Left lobe of liver (tissue), 2 donors: ENCODE data around the gene PDE4D. TPM values are rescaled to one million over a fixed set of nuclear protein-coding genes. Genes with fewer than 3 reads are reported as not detected.
A peak's percentile ranks its signal among the peaks of the same experiment; 100 is the strongest.

Source experiments
- ATAC-seq: fragments of 200-7000 bp; cut with Tn5 transposase; one replicate; pipeline ENCODE4 v1.9.1; 2020; ENCODE audit warnings: mild to moderate bottlenecking, moderate library complexity
- DNase-seq: peaks from one replicate; pipeline ENCODE4 v3.0.0-alpha.2; 2020; ENCODE audit warnings: low spot score
- total RNA-seq: library from RNA; stranded (reverse); gene quantifications from one replicate; pipeline ENCODE4 v1.2.1, GENCODE V29; 2021
- donor health status: DM: no; HTN: no; CAD: no; lungs with moderate emphysema.
- donor health status: DM: no; HTN: yes; CAD: no.

The PDE4D gene
- total RNA-seq, 1 donor from 2014 or later = 2.4 TPM

DNA sequence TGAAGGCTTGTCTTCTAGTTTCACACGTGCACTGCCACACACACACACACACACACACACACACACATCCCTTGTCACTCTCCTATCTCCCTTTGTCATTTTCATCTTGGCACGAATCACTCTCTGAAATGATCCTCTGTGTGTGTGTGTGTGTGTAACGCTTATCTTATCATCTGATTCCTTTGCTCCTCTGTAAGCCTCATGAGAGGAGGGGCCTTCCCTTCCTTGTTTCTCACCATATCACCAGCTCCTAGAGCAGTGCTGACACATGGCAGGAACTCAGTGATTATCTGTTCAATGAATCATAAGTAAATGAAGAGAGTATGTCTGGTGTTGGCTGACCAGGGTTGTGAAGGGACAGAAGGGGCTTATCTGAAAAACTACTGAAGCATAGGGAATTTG lies 53.3 kb downstream of the PDE4D start:
- ATAC-seq (no peak), DNase-seq (no peak)

DNA sequence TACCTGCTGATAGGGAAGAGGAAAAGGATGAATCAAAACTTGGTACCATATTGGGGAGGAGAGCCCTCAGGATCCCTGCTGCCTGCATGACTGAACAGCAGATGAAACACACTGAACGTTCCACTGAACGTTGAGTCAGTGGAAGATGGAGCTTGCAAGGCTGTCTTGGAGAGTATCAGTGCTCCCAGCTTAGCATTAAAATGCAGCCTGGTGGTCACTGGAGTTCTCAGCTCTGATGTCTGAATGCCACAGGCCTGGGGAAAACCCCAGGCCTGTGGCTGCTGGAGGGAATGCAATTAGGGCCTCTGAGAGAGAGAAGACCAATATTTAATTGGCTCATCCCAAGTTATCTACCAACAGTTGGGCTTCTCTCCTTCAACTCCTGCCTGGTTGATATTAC lies 54.5 kb downstream of the PDE4D start:
- no peak for ATAC-seq
- no peak for DNase-seq

DNA sequence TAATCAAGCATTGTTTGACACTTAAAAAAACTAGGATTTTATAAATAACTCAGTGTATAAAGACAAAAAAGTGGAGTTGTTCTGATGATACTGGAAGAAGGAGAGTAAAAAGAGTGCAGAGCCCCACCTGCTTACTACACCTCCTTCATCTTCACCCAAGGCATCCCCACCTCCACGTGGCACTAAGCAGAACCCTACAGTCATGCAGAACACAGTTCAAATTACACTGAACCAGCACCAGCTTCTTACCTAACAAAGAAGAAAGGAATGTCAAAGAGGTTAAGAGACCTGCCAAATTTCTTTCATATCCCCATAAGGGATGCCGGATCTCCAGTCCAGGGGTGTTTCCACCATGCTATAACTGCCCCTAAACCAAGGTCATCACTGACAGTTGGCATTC lies 55.5 kb downstream of the PDE4D start:
- DNase-seq (no peak), ATAC-seq (no peak)

DNA sequence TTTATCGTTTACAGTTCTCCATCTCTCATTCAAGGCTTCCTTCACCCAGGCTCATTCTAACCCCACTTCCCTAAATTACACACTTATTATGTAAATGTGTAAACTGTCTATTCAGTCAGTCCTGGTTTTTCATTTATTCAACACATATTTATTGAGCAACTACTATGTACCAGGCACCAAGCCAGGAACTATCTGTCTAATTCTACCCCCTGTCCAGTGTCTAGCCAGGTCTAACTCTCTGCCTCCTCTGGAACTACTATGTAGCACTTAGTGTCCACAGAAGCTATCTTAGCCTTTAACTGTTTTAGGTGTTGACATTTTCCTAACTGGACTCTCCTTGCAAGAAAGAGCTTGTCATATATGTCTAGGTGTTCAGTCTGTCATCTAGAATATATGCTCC lies 56.5 kb downstream of the PDE4D start:
- DNase-seq (no peak), ATAC-seq (no peak)

DNA sequence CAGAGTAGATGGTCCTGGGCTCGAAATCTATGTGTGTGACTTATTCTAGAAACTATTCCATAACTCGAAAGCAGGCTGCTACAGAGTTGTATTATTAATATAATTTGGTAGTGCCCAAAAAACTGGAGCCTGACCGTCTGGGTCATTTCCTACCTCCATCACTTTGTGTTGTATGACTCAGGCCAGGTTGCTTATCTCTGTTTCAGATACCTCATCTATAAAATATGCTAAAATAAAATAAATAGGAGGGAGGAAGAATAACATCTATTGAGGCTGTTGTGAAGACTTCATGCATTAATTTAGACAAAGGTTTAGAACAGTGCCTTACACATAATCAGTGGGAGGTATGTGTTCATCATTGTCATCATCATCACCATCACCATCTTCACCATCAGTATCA lies 57.7 kb downstream of the PDE4D start:
- DNase-seq = no peak
- ATAC-seq = no peak

DNA sequence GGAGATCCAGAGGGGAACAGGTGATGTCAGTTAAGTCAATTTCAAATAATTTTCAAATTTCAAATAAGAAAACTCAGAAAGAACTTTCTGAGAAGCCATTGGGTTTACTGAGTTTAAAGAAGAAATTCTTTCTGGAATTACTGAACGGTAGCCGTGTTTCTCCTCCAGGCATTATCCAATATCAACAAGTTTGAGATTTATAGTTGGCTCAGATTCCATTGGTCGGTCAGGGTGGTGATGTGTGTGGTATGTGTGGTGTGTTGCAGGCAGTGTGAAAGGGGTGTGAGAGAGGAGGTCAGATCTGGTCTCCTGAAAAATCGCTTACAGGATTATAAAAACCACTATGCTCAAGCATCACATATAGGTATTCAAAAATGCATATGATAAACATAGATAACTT lies 60.1 kb downstream of the PDE4D start:
- DNase-seq = no peak
- no peak for ATAC-seq

DNA sequence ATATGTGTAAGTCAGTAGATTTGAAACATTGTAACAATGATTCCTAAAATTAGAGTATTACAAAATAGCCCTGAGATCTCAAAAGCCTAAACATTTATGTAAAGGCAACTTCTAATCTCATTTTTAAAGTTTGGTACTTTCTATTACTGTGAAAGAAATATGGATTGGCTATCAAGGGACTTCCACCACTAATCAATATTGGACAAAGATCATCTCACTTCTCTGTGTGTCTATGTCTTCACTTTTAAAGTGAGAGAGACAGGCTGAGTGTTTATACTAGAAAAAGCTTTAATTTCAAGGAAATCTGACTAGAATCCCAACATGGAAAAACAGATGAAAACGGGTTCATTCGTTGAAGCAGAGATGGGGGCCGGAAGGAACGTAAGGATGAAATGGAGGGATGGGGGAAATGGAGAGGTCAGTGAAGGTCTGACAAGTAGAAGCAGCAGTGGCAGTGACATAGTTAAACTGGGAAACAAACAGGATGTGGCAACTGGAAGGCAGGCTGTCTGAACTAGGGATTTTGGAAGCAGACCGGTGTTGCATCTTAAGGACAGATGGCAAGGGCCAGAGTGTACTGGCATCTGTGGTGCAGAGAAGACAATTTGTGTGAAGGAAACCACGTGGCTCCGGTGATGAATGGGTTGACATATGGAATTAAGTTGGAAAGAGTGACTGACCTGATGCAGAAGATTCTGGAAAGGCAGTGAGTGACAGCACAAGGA lies 60.8 kb downstream of the PDE4D start:
- no peak for ATAC-seq
- no peak for DNase-seq

DNA sequence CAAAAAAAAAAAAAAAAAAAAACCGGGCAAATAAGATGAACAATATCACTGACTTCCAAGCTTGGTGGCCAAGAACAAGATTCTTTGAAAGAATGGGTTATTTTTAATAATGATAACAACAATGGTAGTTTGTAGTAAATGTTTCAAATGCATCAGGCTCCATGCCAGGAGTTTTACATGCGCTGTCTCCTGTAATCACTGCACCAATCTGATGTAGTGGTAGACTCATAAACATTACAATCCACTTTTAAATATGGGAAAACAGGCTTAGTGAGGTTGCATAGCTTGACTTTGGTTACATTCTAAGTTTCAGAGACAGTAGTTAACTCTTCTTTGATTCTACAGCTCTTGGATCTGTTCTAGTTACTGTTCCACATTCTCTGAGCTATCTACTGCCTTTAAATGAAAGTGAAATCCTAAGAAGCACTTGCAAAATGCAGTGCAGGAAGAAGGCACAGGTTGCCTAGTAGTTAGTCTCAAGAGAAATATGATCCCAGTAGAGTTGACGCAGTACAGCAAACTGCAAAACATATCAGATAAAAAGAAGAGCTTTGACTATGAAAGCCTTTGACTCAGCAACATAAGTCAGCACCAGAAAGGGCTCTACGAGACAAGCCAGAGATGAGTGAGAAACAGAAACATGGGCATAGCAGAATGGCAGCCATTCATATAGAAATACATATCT lies 62.1 kb downstream of the PDE4D start:
- ATAC-seq = no peak
- no peak for DNase-seq

DNA sequence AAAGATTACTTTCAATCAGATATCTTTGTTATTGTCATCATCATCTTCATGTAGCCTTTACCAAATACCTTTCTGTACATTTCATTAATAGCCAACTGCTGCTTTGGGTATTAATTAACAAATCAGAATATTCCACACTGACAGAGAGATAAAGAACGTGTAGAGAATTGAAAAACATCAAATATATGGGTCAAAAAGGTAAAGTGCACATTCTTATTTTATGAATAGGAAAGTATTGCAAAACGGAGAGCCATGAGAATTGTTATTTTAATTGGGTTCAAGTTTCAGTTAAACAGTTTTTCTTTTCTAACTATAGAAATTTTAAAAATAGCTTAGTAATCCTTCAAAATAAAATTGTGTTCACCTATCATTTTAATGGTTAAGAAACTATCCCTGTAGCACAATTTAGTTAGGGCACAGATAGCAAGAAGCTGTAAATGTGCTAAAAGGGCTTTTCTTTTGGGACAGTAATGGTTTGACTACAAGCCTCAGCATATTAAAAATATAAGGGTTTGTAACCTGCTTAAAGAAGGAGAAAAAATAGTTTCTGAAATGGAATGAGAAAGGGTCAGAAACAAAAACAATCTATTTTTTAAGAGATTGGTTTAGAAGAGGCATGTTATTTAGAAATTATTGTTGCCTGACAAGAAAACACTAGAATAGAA lies 62.9 kb downstream of the PDE4D start:
- no peak for ATAC-seq
- DNase-seq = no peak

DNA sequence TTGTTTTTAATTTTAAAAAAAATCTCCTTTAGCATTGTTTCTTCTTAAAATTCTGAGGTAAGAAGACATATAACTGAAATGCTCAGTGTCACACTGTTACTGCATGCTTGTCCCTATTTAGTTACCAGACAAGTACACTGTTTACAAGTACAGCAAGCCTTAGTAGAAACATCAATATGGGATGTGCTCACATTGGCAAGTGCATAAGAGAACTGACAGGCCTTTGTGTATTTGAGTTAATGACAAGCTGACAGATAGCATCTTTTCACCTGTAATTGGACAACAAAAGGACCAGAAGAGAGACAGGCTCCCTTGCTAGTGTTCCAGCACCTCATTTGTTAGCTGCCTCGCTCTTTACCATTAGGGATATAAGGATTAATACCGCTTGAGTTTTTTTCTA lies 63.6 kb downstream of the PDE4D start:
- ATAC-seq = no peak
- DNase-seq = no peak

DNA sequence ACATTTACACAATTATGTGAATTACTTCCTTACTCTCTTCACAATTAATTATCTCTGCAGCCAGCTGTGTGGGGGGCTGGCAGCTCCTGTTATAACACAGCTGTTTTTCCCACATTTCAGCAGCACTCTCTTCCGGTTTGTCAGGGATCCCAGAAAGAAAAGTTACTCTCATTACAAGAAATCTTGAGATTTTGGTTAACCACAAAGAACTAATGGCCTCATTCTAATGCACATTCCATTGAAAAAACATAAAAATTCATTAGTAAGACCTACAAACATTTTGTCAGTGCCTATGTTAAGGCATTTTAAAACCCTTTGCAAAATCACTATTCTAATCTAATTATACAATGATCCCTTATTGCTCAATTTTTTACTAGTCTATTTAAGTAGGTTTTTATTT lies 64.1 kb downstream of the PDE4D start:
- no peak for ATAC-seq
- DNase-seq = no peak

DNA sequence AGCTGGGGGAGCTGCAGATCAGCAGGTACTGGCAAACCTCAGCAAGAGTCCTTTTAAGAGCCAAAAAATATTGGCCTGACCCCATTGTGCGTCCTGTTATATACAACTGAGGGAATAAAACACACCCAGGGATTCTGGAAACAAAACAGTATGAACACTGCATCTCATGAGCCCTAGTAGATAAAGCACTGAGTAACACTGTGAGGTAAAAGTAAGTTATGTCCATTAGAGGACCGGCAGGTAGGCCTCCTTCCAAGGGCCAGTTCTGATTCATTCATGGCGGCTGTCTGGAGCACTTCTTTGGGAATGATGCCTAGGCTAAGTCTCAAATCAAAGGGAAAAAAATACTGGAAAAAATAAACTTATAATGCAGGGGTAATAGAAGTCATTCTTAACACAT lies 64.9 kb downstream of the PDE4D start:
- DNase-seq (no peak), ATAC-seq (no peak)

DNA sequence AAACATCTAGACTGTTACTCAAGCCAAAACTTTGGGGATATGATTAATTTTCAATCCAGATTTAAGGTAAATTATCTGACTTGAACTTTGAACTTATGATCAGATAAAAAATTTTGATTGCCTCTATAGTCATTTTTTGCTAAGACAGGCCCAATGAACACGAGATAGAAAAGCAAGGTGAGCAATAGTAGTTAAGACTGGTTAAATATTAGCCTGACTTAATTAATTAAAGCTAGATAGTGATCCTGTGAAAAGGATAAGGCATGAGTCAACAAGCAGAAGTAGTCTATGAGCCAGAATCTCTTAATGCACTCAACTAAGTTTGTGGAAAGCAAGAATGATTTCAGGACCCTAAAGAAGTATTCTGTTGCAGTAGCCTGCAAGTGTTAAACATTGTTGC lies 66.5 kb downstream of the PDE4D start:
- ATAC-seq = no peak
- DNase-seq = no peak

DNA sequence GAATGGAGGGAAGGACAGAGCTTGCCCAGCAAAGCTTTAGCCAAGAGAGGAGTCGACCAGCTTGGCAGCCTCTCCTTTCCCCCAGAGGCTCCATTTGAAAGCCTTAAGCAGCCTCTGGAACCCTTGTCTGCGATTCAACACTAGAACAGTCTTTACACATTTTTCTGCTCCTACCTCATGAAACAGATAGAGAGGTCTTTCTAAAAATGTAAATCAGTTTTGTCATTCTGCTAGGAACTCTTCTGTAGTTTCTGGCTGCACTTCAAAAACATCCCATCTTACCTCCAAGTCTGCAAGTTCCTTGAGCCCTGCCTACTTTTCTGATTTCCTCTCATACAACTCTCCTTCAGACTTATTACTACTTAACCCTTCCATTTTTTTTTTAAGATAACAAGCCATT lies 70.1 kb downstream of the PDE4D start:
- DNase-seq (no peak), ATAC-seq (no peak)

DNA sequence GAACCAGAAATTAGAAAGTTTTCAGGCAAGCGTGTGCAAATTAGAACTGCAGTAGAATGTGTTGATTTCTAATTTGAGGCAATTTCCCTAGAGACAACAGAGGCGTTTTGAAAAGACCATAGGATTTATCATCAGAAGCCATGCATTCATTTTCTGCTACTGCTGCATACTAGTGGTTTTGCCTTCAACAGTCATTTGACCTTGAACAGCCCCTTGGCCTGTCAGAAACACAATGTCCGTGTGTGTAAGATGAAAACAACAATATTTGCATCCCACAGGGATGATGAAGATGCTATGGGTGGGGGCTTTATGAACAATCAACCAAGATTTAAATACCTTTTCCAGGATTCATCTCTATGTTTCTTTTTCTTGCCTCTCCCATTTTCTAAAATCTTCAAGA lies 73.7 kb downstream of the PDE4D start:
- ATAC-seq (no peak), DNase-seq (no peak)

DNA sequence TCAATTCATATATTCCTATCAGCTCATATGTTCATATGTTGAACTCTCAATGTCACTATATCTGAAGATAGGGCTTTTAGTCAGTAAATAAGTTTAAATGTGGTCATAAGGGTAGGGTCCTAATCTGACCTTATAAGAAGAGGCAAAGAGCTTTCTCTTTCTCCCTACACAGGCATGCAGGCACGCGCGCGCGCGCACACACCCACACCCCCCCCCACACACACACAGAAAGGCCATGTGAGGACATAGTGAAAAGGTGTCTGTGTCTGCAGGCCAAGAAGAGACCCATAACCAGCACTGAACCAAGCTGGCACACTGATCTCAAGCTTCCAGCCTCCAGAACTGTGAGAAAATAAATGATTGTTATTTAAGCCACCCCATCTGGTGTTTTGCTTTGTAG lies 76.0 kb downstream of the PDE4D start:
- DNase-seq (no peak), ATAC-seq (no peak)

DNA sequence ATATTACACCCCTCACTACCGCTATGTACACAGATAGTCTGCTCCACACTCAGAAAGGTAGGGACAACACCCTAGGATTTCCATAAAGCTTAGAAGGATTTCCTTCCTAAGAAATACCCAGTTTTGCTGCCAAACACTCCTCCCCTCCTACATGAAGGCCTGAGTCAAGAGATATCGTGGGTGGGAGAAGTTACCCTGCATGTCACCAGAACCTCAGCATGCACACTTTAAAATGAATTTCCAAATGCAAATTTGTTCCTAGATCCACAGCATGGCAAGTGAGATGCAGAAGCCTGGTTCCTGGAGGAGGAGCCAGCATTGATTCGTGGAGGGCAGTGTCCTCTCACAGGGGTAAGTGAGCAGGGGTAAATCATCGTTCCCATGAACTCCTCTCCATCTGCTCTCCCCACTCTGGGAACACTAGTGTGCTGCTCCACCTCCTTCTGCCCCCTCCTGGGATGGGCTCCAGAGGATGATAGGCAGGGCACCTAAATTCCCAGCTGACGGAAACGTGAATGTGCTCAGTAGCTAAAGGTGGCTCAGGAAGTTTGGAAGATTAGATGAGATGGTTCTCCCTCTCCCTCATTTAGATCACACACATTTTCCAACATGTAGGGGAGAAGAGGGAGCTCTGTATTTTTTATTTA lies 76.7 kb downstream of the PDE4D start:
- ATAC-seq (no peak), DNase-seq (no peak)

DNA sequence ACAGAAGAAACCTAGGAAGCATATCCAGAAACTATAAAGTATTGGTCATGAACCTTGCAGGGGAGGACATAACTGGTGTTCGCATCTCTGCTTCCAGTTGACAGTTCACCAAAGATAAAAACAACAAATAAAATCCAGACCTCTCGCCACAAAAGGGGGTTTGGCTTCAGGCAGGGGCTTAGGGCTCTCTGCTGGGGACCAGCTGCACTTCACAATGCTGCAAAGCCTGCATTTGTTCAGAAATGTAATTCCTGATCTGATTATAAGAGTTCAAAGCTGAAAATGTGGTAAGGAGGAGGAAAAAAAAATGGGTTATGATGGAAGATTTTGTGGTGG lies 79.0 kb downstream of the PDE4D start:
- ATAC-seq (no peak), DNase-seq (no peak)

DNA sequence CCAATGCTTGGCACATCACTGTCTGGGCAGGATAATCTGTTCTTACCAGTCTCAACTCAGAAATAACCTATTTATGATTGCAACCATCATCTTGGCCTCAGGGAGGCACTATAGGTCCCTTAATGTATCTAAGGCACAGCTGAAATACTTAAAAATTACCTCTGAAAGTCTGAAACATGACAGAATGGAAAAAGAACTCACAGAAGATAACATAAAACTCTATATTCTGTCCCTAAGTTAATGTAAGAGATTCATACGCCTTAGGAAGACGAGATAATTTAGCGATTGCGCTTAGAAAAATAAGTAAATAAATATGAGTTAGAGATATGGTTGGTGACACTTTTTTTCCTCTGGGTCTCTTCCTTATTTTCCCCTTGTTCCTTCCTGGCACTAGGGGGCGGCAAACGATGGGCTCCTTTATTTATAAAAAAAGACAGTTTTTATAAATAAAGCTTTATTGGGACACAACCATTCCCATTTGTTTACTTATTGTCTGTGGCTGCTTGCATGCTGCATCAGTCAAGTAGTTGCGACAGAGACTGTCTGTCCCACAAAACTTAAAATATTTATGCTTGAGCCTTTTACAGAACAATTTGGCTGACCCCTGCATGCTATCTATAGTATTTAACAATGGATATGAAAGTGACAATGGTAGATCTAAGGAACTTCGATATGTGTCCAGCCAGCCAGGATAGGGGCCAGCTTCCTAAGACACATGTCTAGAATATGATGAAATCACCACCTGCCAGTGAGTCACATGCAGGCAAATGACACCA lies 79.6 kb downstream of the PDE4D start:
- no peak for DNase-seq
- ATAC-seq = peak; percentile 51

DNA sequence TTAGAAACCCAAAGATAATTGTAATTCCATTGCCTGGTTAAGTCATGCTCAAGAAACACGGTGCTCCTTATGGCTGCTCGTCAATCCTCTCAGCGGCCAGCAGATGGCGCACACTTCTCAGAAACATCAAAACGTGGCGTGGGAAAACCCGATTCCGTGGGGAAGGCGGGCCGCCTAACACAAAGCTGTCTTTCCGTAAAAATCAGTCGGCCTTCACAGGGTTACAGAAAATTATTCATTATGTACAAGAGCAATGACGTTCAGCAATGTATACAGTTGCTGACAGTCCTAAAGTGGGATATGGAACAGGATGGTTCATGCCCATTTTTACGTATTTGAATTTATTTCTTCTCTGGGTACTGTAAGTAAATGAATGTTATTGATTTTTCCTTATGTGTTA lies 83.5 kb downstream of the PDE4D start:
- DNase-seq (peak; percentile 71), ATAC-seq (peak; percentile 92)

DNA sequence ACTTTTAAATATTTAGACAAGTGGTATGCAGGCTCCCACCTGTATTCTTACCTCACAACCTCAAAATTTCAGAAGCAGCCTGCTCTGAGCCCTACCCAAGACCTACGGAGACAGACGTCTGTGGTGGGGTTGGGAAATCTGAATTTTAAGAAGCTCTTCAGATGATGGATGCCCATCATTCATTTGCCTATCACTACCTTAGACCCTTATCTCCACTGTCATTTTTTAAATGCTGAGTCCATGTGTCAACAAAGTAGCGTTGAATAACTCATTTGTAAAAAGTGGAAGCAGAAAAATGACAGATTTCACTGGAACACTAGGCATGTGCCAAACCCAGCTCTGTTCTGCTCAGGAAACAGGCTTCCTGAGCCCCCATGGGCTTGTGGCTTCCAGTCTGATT lies 85.7 kb downstream of the PDE4D start:
- no peak for DNase-seq
- ATAC-seq = no peak
